ENCODE results near the gene CACHD1.

CACHD1 gene

DNA sequence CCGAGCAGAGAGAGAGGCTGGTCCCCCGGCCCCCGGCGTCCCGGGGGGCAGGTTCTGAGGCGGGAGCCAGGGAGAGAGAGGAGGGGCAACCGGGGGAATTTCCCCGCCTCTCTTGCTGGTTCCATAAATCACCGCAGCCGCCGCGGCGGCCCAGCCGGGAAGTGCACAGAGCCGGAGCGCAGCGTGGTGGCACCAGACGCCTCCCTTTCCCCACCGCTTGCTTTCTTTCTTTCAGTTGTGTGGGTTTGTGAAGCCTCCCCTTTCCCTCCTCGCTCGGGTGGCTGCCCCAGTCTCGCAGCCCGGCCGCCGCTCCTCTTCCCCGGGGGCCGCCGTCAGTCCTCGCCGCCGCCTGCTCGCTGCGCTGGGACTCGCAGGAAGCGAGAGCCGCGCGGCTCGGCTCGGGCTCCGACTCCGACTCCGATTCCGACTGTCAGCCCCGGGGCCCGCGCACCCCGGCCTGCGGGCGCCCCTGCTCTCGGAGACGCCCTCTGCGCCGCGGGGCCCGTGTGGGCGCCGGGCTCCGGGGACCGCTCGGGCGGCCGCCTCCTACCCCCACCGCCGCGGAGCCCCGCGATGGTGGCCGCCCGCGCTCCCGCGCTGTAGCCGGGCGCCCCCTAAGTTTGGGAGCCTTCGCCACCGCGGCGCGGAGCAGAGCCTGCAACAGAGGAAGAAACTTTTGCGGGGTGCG is at the start of gene CACHD1:
TSS of gene CACHD1 (plus strand) at position 153 of the 688 bp plus-strand sequence. CDS start 616 bp downstream, outside the sequence.
- Histone ChIP-seq H3K4me1 (peaks cover 21% of the 10 kb centered on the region), H3K9me3 (no peaks in the 10 kb centered on the region), H3K4me3 (peak within 1 kb of the TSS; percentile 53), H3K27me3 (ENCODE audit: low read depth) (no peaks in the 10 kb centered on the region), H3K36me3 (replicated peaks) (no peaks in the 10 kb centered on the region)
- in situ Hi-C loops (cut with MboI; ENCODE audit: low sequenced_read_pairs) = no loop called here
- peak; percentile 85 to 91 for DNase-seq (ENCODE audit: low spot score in 2 of 2)

DNA sequence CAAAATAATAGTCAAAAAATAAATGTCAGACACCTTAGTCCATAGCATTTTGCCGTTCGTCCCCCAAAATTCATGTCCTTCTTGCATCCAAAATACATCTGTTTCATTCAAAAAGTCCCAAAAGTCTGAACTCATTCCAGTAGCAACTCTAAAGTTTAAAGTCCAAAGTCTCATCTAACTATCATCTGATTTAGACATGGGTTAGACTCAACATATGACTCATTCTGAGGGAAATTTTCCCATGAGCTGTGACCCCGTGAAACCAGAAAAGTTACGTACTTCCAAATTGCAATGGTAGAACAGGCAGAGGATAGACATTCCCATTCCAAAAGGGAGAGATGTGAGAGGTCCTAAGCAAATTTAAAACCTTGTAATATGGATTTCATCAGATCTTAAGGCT is 48.6 kb upstream of the CACHD1 start:
- Histone ChIP-seq H3K27me3 (ENCODE audit: low read depth) (no peaks in the 10 kb centered on the region), H3K36me3 (replicated peaks) (no peaks in the 10 kb centered on the region), H3K9me3 (no peaks in the 10 kb centered on the region), H3K4me3 (no peak overlapping the region), H3K4me1 (no peaks in the 10 kb centered on the region; the same call in 1 of the 2 replicates)
- DNase-seq (ENCODE audit: low spot score in 2 of 2) = no peak
- in situ Hi-C loops (cut with MboI; ENCODE audit: low sequenced_read_pairs) = no loop called here

DNA sequence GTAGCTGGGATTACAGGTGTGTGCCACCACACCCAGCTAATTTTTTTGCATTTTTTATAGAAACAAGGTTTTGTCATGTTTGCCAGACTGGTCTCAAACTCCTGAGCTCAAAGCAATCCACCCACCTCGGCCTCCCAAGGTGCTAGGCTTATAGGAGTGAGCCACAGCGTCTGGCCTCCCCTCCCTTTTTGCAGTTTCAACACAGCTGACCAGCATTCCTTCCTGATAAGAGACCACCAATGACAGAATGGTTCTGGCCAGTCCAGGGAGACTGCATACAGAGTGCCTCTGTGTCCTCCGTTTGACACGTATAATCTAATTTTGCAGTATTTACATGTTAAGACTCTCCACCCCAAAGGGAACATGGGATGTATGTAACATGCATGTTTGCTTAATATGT is 46.4 kb upstream of the CACHD1 start:
- H3K9me3 ChIP-seq = no peaks in the 10 kb centered on the region
- H3K4me3 ChIP-seq = no peak overlapping the region
- no peak for DNase-seq (ENCODE audit: low spot score in 2 of 2)
- H3K4me1 ChIP-seq = no peaks in the 10 kb centered on the region
- no peaks in the 10 kb centered on the region for H3K27me3 ChIP-seq (ENCODE audit: low read depth)
- in situ Hi-C loops (cut with MboI; ENCODE audit: low sequenced_read_pairs) = no loop called here
- no peaks in the 10 kb centered on the region for H3K36me3 ChIP-seq (replicated peaks)

DNA sequence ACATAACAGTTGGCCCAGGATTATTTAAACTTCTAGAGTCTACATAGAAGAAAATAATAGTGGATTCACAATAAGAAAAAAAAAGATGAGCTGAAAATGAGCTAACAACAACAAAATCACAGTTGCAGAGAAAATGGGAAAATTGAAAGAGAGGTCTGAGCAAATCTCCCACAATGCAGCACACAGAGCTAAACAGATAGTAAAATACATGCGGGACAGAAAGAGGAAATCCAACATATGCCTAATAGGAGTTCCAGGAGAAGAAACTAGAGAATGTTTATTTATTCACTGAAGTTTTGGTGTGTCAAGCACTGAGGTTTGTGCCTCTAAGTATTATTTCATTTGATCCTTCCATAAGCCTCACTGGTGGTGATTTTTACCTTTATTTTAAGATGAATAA is 45.5 kb upstream of the CACHD1 start:
- Histone ChIP-seq H3K4me3 (no peak overlapping the region), H3K36me3 (replicated peaks) (no peaks in the 10 kb centered on the region), H3K9me3 (no peaks in the 10 kb centered on the region), H3K4me1 (no peaks in the 10 kb centered on the region), H3K27me3 (ENCODE audit: low read depth) (no peaks in the 10 kb centered on the region)
- in situ Hi-C loops (cut with MboI; ENCODE audit: low sequenced_read_pairs) = no loop called here
- DNase-seq (ENCODE audit: low spot score in 2 of 2) = no peak

- no peak overlapping the region for H3K4me3 ChIP-seq
- H3K9me3 ChIP-seq = no peaks in the 10 kb centered on the region
- H3K36me3 ChIP-seq (replicated peaks) = no peaks in the 10 kb centered on the region
- DNase-seq (ENCODE audit: low spot score in 2 of 2) = no peak
- no peaks in the 10 kb centered on the region for H3K27me3 ChIP-seq (ENCODE audit: low read depth)
- no peaks in the 10 kb centered on the region for H3K4me1 ChIP-seq
- in situ Hi-C loops (cut with MboI; ENCODE audit: low sequenced_read_pairs) = no loop called here
These were observed 44.4 kb upstream of the CACHD1 start for GRCh38 chr1:64425521-64425920.

GRCh38 chr1:64426681-64427080 is 43.2 kb upstream of the CACHD1 start:
- H3K9me3 ChIP-seq = no peaks in the 10 kb centered on the region
- H3K4me1 ChIP-seq = no peaks in the 10 kb centered on the region
- in situ Hi-C loops (cut with MboI; ENCODE audit: low sequenced_read_pairs) = no loop called here
- no peaks in the 10 kb centered on the region for H3K36me3 ChIP-seq (replicated peaks)
- H3K27me3 ChIP-seq (ENCODE audit: low read depth) = no peaks in the 10 kb centered on the region
- DNase-seq (ENCODE audit: low spot score in 2 of 2) = no peak
- no peak overlapping the region for H3K4me3 ChIP-seq

DNA sequence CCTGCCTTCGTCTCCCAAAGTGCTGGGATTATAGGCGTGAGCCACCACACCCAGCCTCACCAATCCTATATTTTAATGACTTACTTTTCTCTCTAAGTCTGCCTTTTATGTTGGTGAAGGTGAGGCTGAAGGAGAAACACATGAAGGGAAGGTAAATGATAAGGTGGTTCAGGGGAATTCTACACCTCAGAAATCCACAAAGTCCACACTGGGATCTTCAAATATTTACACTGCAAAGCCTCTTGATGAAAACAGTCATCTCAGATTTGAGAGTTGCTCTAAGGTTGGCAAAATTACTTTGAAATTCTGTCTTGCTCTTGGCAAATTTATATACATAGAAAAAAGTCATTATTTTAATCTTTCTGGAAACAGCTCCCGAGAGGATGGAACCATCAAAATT is 42.0 kb upstream of the CACHD1 start:
- in situ Hi-C loops (cut with MboI; ENCODE audit: low sequenced_read_pairs) = no loop called here
- no peak for DNase-seq (ENCODE audit: low spot score in 2 of 2)
- H3K9me3 ChIP-seq = no peaks in the 10 kb centered on the region

DNA sequence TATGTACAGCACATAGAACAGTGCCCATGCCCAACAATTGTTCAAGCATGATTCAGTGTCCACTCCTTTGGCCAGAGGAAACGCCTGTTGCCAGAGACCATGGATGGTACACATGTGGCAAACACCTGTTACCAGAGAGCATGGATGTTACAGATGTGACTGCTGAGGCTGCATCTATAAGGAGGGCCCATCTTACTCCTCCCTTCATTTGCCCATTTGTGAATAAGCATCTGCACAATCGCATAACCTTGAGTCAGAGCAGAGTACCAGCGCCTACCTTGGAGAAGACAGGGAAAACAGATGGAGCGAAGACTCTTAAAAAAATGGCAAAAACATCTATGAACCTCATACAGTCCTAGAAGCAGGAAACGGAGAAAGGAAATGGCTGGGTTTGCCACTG is 36.6 kb upstream of the CACHD1 start:
- Histone ChIP-seq H3K4me3 (no peak overlapping the region), H3K4me1 (peaks cover 10% of the 10 kb centered on the region), H3K9me3 (no peaks in the 10 kb centered on the region), H3K27me3 (ENCODE audit: low read depth) (no peaks in the 10 kb centered on the region), H3K36me3 (replicated peaks) (no peaks in the 10 kb centered on the region)
- no peak for DNase-seq (ENCODE audit: low spot score in 2 of 2)
- in situ Hi-C loops (cut with MboI; ENCODE audit: low sequenced_read_pairs) = no loop called here

More for the DNA sequence above, 42.0 kb upstream of the CACHD1 start:
- Histone ChIP-seq H3K4me3 (no peak overlapping the region), H3K36me3 (replicated peaks) (no peaks in the 10 kb centered on the region), H3K4me1 (no peaks in the 10 kb centered on the region), H3K27me3 (ENCODE audit: low read depth) (no peaks in the 10 kb centered on the region)

DNA sequence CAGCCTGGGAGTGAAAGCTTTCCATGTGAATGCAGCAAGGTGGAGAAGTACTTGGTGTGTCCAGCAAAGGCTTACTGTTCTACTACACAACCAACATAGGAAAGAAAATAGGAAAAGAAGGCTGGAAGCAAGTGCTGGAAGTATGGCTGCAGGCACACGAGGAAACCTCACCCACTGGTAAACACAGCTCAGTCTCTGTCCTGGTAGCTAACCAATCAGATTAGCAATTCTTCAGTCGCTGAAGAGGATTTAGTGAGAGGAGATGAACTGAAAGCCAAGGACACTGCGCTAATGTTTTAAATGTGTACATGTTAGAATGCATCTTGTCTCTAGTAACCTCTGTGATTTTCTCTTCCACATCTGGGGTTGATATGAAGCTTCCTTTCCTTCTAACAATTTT is 36.2 kb upstream of the CACHD1 start:
- H3K27me3 ChIP-seq (ENCODE audit: low read depth) = no peaks in the 10 kb centered on the region
- H3K4me1 ChIP-seq = peaks cover 10% of the 10 kb centered on the region
- no peak overlapping the region for H3K4me3 ChIP-seq
- no peaks in the 10 kb centered on the region for H3K36me3 ChIP-seq (replicated peaks)
- DNase-seq (ENCODE audit: low spot score in 2 of 2) = no peak
- in situ Hi-C loops (cut with MboI; ENCODE audit: low sequenced_read_pairs) = no loop called here
- H3K9me3 ChIP-seq = no peaks in the 10 kb centered on the region

- no peak for DNase-seq (ENCODE audit: low spot score in 2 of 2)
- Histone ChIP-seq H3K36me3 (replicated peaks) (no peaks in the 10 kb centered on the region), H3K4me1 (peaks cover 10% of the 10 kb centered on the region), H3K27me3 (ENCODE audit: low read depth) (no peaks in the 10 kb centered on the region), H3K4me3 (no peak overlapping the region), H3K9me3 (no peaks in the 10 kb centered on the region)
- in situ Hi-C loops (cut with MboI; ENCODE audit: low sequenced_read_pairs) = no loop called here
These were observed 34.9 kb upstream of the CACHD1 start for GRCh38 chr1:64435000-64435399.

- in situ Hi-C loops (cut with MboI; ENCODE audit: low sequenced_read_pairs) = no loop called here
- Histone ChIP-seq H3K36me3 (replicated peaks) (no peaks in the 10 kb centered on the region), H3K9me3 (no peaks in the 10 kb centered on the region), H3K27me3 (ENCODE audit: low read depth) (no peaks in the 10 kb centered on the region), H3K4me1 (peaks cover 10% of the 10 kb centered on the region), H3K4me3 (no peak overlapping the region)
- no peak for DNase-seq (ENCODE audit: low spot score in 2 of 2)
These were observed 32.5 kb upstream of the CACHD1 start for GRCh38 chr1:64437453-64437852.

- H3K36me3 ChIP-seq (replicated peaks) = no peaks in the 10 kb centered on the region
- H3K9me3 ChIP-seq = no peaks in the 10 kb centered on the region
- no peaks in the 10 kb centered on the region for H3K4me1 ChIP-seq
- H3K27me3 ChIP-seq (ENCODE audit: low read depth) = no peaks in the 10 kb centered on the region
- DNase-seq (ENCODE audit: low spot score in 2 of 2) = no peak
- in situ Hi-C loops (cut with MboI; ENCODE audit: low sequenced_read_pairs) = no loop called here
- H3K4me3 ChIP-seq = no peak overlapping the region
These were observed 29.6 kb upstream of the CACHD1 start for GRCh38 chr1:64440183-64440826.

DNA sequence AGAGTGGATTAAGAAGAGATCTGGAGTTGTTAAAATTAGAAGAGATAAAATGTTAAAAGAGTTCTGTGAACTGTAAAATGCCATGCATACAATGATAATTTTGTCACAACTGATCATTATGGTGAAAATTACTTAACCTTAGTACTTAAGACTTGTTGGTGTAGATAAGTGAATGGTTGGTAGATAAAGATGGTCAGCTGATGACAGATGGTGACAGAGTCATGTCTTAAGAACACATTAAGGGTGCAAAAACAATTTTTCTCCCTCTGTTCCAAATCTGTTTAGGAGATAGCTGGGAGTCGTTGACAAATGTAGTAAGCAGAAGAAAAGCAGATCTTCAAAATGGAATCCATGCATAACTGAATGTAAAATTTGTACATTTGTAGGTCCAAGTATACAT is 18.5 kb upstream of the CACHD1 start:
- Histone ChIP-seq H3K27me3 (ENCODE audit: low read depth) (peaks cover 3% of the 10 kb centered on the region), H3K4me1 (no peaks in the 10 kb centered on the region), H3K9me3 (no peaks in the 10 kb centered on the region), H3K36me3 (replicated peaks) (no peaks in the 10 kb centered on the region), H3K4me3 (no peak overlapping the region)
- in situ Hi-C loops (cut with MboI; ENCODE audit: low sequenced_read_pairs) = no loop called here
- no peak for DNase-seq (ENCODE audit: low spot score in 2 of 2)

DNA sequence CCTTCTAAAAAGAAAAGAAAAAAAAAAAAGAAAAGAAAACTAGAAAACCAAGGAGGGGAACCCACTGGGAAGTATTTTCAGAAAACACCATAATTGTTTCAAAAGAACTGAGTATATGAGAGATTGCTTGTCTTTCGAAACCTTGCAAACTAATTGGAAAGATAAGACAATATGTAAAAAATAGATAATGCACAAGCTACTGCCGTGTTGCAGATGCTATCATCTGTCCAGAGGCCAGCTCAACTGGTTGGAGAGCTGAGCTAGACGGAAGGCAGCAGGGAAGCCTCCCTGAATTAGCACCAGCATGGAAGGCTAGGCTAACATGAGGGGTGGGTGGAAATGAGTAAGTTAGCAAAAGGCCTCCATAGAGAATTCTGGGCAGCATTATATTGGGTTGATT is 16.2 kb upstream of the CACHD1 start:
- H3K4me1 ChIP-seq = no peaks in the 10 kb centered on the region

More for the DNA sequence above, 16.2 kb upstream of the CACHD1 start:
- no peaks in the 10 kb centered on the region for H3K9me3 ChIP-seq
- DNase-seq (ENCODE audit: low spot score in 2 of 2) = no peak
- H3K27me3 ChIP-seq (ENCODE audit: low read depth) = peaks cover 3% of the 10 kb centered on the region
- H3K36me3 ChIP-seq (replicated peaks) = no peaks in the 10 kb centered on the region
- no peak overlapping the region for H3K4me3 ChIP-seq
- in situ Hi-C loops (cut with MboI; ENCODE audit: low sequenced_read_pairs) = no loop called here
